HG02970 (cell line): ENCODE results near the gene CCDC34.
"Not testable (repeated sequence)": the region's sequence is repeated elsewhere in the genome, so short reads cannot be mapped to it uniquely, and the experiment has no call there.

Experiments used
- ATAC-seq: cut with Tn5 transposase; IDR thresholded peaks from one replicate; pipeline ENCODE4 v1.9.1; 2021; ENCODE audit warnings: mild to moderate bottlenecking, moderate library complexity, moderate number of reproducible peaks; ENCODE audit not compliant: unreplicated experiment, low FRiP score

CCDC34 gene

GRCh38 chr11:27370374-27370773, 7.4 kb upstream of the CCDC34 start:
- ATAC-seq, result no peak

GRCh38 chr11:27367881-27368280, 4.9 kb upstream of the CCDC34 start:
- ATAC-seq, result no peak

- no peak for ATAC-seq
Measured at GRCh38 chr11:27363576-27364117, 632 bp upstream of the CCDC34 start.

GRCh38 chr11:27361649-27362431, 1.2 kb downstream of the CCDC34 start:
- no peak for ATAC-seq

GRCh38 chr11:27358296-27358695, 4.7 kb downstream of the CCDC34 start:
- no peak for ATAC-seq

GRCh38 chr11:27357250-27357649, 5.8 kb downstream of the CCDC34 start:
- ATAC-seq, result no peak

- no peak for ATAC-seq
Measured at GRCh38 chr11:27356624-27357222, 6.3 kb downstream of the CCDC34 start.

- ATAC-seq, result no peak
Measured at GRCh38 chr11:27355575-27356104, 7.4 kb downstream of the CCDC34 start.

- ATAC-seq, result no peak
Measured at GRCh38 chr11:27354359-27354965, 8.6 kb downstream of the CCDC34 start.

GRCh38 chr11:27353593-27354358, 9.2 kb downstream of the CCDC34 start:
- no peak for ATAC-seq

- no peak for ATAC-seq
Measured at GRCh38 chr11:27352781-27353180, 10.2 kb downstream of the CCDC34 start.

- no peak for ATAC-seq
Measured at GRCh38 chr11:27350511-27350910, 12.5 kb downstream of the CCDC34 start.

GRCh38 chr11:27349919-27350318, 13.1 kb downstream of the CCDC34 start:
- ATAC-seq, result no peak

- no peak for ATAC-seq
Measured at GRCh38 chr11:27348340-27348873, 14.6 kb downstream of the CCDC34 start.

GRCh38 chr11:27347359-27348339, 15.4 kb downstream of the CCDC34 start:
- ATAC-seq, result no peak

GRCh38 chr11:27339941-27340340, 23.1 kb downstream of the CCDC34 start:
- ATAC-seq, result no peak

GRCh38 chr11:27334764-27335163, 28.3 kb downstream of the CCDC34 start:
- not testable (repeated sequence) for ATAC-seq

GRCh38 chr11:27331981-27332380, 31.0 kb downstream of the CCDC34 start:
- no peak for ATAC-seq
